ENCODE data around the gene RND3.

The RND3 gene

DNA sequence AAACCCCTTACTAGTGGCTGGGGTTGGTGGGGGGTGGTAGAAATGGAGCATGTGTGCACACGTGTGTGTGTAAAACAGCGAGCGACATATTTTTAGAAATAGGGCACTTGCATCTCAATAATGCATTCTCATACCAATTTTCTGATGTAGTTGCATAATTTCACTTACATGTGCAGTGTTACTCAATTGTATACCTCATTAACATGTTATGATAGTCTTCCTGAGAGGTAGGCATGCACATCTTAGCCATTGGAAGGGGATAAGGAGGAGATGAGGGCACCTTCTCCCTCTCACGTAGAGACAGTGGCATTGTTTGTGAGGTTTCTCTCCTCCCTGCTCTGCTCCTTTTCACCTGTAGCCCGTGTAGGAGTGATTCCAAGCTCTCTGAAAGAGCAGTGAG lies 44.6 kb upstream of the RND3 start:
- TF ChIP-seq WT1 (tag by site-specific recombination; IDR thresholded peaks at IDR 0.05) (no peak), KLF8 (tag by site-specific recombination; IDR thresholded peaks at IDR 0.05) (no peak)
- TF ChIP-seq, protein P1, sequence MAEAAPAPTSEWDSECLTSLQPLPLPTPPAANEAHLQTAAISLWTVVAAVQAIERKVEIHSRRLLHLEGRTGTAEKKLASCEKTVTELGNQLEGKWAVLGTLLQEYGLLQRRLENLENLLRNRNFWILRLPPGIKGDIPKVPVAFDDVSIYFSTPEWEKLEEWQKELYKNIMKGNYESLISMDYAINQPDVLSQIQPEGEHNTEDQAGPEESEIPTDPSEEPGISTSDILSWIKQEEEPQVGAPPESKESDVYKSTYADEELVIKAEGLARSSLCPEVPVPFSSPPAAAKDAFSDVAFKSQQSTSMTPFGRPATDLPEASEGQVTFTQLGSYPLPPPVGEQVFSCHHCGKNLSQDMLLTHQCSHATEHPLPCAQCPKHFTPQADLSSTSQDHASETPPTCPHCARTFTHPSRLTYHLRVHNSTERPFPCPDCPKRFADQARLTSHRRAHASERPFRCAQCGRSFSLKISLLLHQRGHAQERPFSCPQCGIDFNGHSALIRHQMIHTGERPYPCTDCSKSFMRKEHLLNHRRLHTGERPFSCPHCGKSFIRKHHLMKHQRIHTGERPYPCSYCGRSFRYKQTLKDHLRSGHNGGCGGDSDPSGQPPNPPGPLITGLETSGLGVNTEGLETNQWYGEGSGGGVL (tag by site-specific recombination; IDR thresholded peaks at IDR 0.05), result no peak
- no peaks in the 10 kb centered on the region; the same call in 1 of the 2 replicates for H3K4me1 ChIP-seq (ENCODE audit: control insufficient read depth, insufficient read depth, low read length)
- ChIA-PET POLR2A (no interaction called here), CTCF (no interaction called here)
- H3K27ac ChIP-seq (ENCODE audit: extremely low read depth, low read depth, low read length), result no peak overlapping the region
- no peaks in the 10 kb centered on the region for H3K36me3 ChIP-seq (ENCODE audit: control insufficient read depth in 2 of 2, insufficient read depth in 1 of 2, low read length in 2 of 2)
- H3K4me3 ChIP-seq (ENCODE audit: low read depth, low read length), result no peak overlapping the region
- no peaks in the 10 kb centered on the region for H3K9me3 ChIP-seq (ENCODE audit: control insufficient read depth, insufficient read depth, low read depth, low read length)

DNA sequence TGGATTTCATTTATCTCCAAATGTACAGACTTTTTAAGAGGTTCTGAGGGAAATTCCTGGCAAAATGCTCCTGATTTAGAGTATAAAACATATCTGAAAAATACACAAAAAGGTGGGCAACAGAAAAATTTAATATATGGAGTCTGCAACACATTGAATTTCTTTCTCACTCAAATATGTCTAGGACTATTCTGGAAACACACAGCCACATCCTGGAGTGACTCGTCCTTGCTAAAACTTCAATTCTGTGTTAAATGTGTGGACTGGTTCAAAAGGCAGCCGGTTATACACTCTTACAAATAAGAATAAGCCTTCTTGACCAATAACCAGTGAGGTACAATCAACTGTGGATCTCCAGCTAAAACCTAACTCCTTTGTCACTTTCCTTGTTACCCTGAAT lies 44.1 kb upstream of the RND3 start:
- Histone ChIP-seq H3K4me3 (ENCODE audit: low read depth, low read length) (no peak overlapping the region), H3K4me1 (ENCODE audit: control insufficient read depth, insufficient read depth, low read length) (no peaks in the 10 kb centered on the region; the same call in 1 of the 2 replicates), H3K27ac (ENCODE audit: extremely low read depth, low read depth, low read length) (no peak overlapping the region), H3K36me3 (ENCODE audit: control insufficient read depth in 2 of 2, insufficient read depth in 1 of 2, low read length in 2 of 2) (no peaks in the 10 kb centered on the region), H3K9me3 (ENCODE audit: control insufficient read depth, insufficient read depth, low read depth, low read length) (no peaks in the 10 kb centered on the region)
- TF ChIP-seq ZNF785 (tag by site-specific recombination; IDR thresholded peaks at IDR 0.05) (no peak), ZNF341 (tag by site-specific recombination; IDR thresholded peaks at IDR 0.05; ENCODE audit: low read depth) (no peak), ZNF211 (tag by site-specific recombination; IDR thresholded peaks at IDR 0.05; ENCODE audit: low read depth) (no peak), ZNF366 (tag by site-specific recombination; conservative IDR thresholded peaks at IDR 0.05) (no peak), ZNF555 (tag by site-specific recombination; conservative IDR thresholded peaks at IDR 0.05) (no peak), ZSCAN16 (tag by site-specific recombination; IDR thresholded peaks at IDR 0.05) (no peak)
- TF ChIP-seq, protein P2, sequence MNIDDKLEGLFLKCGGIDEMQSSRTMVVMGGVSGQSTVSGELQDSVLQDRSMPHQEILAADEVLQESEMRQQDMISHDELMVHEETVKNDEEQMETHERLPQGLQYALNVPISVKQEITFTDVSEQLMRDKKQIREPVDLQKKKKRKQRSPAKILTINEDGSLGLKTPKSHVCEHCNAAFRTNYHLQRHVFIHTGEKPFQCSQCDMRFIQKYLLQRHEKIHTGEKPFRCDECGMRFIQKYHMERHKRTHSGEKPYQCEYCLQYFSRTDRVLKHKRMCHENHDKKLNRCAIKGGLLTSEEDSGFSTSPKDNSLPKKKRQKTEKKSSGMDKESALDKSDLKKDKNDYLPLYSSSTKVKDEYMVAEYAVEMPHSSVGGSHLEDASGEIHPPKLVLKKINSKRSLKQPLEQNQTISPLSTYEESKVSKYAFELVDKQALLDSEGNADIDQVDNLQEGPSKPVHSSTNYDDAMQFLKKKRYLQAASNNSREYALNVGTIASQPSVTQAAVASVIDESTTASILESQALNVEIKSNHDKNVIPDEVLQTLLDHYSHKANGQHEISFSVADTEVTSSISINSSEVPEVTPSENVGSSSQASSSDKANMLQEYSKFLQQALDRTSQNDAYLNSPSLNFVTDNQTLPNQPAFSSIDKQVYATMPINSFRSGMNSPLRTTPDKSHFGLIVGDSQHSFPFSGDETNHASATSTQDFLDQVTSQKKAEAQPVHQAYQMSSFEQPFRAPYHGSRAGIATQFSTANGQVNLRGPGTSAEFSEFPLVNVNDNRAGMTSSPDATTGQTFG (tag by site-specific recombination; IDR thresholded peaks at IDR 0.05; ENCODE audit: borderline replicate concordance), result no peak
- ChIA-PET CTCF (no interaction called here), POLR2A (no interaction called here)

DNA sequence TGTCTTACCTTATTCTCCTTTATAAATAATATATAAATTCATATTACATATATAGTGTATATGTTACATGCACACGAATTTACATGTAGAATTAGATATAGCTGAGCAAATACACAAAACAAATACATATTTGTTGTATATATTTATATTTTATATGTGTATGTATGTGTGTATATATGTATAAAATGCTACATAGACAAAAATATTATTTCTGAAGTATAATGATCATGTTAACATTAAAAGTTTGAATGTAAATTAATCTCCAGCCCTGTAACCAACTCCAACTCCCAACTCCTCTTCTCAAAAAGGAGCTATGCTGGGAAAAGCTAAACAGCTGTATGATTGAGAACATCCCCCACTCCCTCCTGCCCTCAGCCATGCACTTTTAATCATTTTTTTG lies 42.7 kb upstream of the RND3 start:
- no peaks in the 10 kb centered on the region; the same call in 1 of the 2 replicates for H3K4me1 ChIP-seq (ENCODE audit: control insufficient read depth, insufficient read depth, low read length)
- H3K9me3 ChIP-seq (ENCODE audit: control insufficient read depth, insufficient read depth, low read depth, low read length), result no peaks in the 10 kb centered on the region
- H3K36me3 ChIP-seq (ENCODE audit: control insufficient read depth in 2 of 2, insufficient read depth in 1 of 2, low read length in 2 of 2), result no peaks in the 10 kb centered on the region
- POLR2A ChIA-PET, result no interaction called here
- no peak overlapping the region for H3K4me3 ChIP-seq (ENCODE audit: low read depth, low read length)
- no peak overlapping the region for H3K27ac ChIP-seq (ENCODE audit: extremely low read depth, low read depth, low read length)
- CTCF ChIA-PET, result no interaction called here
- TF ChIP-seq ZNF133 (tag by site-specific recombination; IDR thresholded peaks at IDR 0.05) (no peak), ZBTB7A (tag by site-specific recombination; IDR thresholded peaks at IDR 0.05; ENCODE audit: low read depth) (no peak), ZNF830 (tag by site-specific recombination; IDR thresholded peaks at IDR 0.05; ENCODE audit: low read depth) (no peak), OVOL3 (tag by site-specific recombination; IDR thresholded peaks at IDR 0.05) (no peak), BCL11A (tag by site-specific recombination; IDR thresholded peaks at IDR 0.05; ENCODE audit: low read depth) (no peak), ZNF155 (tag by site-specific recombination; IDR thresholded peaks at IDR 0.05) (no peak), ZNF426 (tag by site-specific recombination; IDR thresholded peaks at IDR 0.05) (no peak), ZNF544 (tag by site-specific recombination; IDR thresholded peaks at IDR 0.05) (no peak), ZNF837 (tag by site-specific recombination; IDR thresholded peaks at IDR 0.05) (no peak)
- TF ChIP-seq, protein P3, sequence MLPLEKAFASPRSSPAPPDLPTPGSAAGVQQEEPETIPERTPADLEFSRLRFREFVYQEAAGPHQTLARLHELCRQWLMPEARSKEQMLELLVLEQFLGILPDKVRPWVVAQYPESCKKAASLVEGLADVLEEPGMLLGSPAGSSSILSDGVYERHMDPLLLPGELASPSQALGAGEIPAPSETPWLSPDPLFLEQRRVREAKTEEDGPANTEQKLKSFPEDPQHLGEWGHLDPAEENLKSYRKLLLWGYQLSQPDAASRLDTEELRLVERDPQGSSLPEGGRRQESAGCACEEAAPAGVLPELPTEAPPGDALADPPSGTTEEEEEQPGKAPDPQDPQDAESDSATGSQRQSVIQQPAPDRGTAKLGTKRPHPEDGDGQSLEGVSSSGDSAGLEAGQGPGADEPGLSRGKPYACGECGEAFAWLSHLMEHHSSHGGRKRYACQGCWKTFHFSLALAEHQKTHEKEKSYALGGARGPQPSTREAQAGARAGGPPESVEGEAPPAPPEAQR (tag by site-specific recombination; IDR thresholded peaks at IDR 0.05), result no peak
- TF ChIP-seq, protein P4, sequence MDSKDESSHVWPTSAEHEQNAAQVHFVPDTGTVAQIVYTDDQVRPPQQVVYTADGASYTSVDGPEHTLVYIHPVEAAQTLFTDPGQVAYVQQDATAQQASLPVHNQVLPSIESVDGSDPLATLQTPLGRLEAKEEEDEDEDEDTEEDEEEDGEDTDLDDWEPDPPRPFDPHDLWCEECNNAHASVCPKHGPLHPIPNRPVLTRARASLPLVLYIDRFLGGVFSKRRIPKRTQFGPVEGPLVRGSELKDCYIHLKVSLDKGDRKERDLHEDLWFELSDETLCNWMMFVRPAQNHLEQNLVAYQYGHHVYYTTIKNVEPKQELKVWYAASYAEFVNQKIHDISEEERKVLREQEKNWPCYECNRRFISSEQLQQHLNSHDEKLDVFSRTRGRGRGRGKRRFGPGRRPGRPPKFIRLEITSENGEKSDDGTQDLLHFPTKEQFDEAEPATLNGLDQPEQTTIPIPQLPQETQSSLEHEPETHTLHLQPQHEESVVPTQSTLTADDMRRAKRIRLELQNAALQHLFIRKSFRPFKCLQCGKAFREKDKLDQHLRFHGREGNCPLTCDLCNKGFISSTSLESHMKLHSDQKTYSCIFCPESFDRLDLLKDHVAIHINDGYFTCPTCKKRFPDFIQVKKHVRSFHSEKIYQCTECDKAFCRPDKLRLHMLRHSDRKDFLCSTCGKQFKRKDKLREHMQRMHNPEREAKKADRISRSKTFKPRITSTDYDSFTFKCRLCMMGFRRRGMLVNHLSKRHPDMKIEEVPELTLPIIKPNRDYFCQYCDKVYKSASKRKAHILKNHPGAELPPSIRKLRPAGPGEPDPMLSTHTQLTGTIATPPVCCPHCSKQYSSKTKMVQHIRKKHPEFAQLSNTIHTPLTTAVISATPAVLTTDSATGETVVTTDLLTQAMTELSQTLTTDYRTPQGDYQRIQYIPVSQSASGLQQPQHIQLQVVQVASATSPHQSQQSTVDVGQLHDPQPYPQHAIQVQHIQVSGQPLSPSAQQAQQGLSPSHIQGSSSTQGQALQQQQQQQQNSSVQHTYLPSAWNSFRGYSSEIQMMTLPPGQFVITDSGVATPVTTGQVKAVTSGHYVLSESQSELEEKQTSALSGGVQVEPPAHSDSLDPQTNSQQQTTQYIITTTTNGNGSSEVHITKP (tag by site-specific recombination; IDR thresholded peaks at IDR 0.05), result no peak
- TF ChIP-seq, protein P5, sequence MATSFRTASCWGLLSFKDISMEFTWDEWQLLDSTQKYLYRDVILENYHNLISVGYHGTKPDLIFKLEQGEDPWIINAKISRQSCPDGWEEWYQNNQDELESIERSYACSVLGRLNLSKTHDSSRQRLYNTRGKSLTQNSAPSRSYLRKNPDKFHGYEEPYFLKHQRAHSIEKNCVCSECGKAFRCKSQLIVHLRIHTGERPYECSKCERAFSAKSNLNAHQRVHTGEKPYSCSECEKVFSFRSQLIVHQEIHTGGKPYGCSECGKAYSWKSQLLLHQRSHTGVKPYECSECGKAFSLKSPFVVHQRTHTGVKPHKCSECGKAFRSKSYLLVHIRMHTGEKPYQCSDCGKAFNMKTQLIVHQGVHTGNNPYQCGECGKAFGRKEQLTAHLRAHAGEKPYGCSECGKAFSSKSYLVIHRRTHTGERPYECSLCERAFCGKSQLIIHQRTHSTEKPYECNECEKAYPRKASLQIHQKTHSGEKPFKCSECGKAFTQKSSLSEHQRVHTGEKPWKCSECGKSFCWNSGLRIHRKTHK (tag by site-specific recombination; IDR thresholded peaks at IDR 0.05), result no peak
